ENCODE results near the gene CCDC148.

CCDC148 gene

GRCh38 chr2:158270536-158270935 lies 186.0 kb downstream of the CCDC148 start:
- Histone ChIP-seq H3K27me3 (ENCODE audit: control insufficient read depth, insufficient read depth, low read length) (no peaks in the 10 kb centered on the region), H3K4me3 (ENCODE audit: low read depth, low read length) (no peak overlapping the region), H3K4me1 (no peaks in the 10 kb centered on the region), H3K4me2 (ENCODE audit: low read length) (no peak overlapping the region), H2AFZ (no peak overlapping the region), H3K9me3 (ENCODE audit: control insufficient read depth, low read length) (no peaks in the 10 kb centered on the region), H3K9ac (no peak overlapping the region), H3K27ac (no peak overlapping the region), H3K36me3 (ENCODE audit: control insufficient read depth, insufficient read depth, low read length) (no peaks in the 10 kb centered on the region), H3K79me2 (no peaks in the 10 kb centered on the region)
- TF ChIP-seq CTCF (IDR thresholded peaks at IDR 0.05): no peak

GRCh38 chr2:158269143-158269542 lies 187.4 kb downstream of the CCDC148 start:
- Histone ChIP-seq H3K4me1 (no peaks in the 10 kb centered on the region), H3K4me2 (ENCODE audit: low read length) (no peak overlapping the region), H3K27ac (no peak overlapping the region), H3K9me3 (ENCODE audit: control insufficient read depth, low read length) (no peaks in the 10 kb centered on the region), H2AFZ (no peak overlapping the region), H3K79me2 (no peaks in the 10 kb centered on the region), H3K36me3 (ENCODE audit: control insufficient read depth, insufficient read depth, low read length) (no peaks in the 10 kb centered on the region), H3K9ac (no peak overlapping the region), H3K27me3 (ENCODE audit: control insufficient read depth, insufficient read depth, low read length) (no peaks in the 10 kb centered on the region), H3K4me3 (ENCODE audit: low read depth, low read length) (no peak overlapping the region)
- TF ChIP-seq CTCF (IDR thresholded peaks at IDR 0.05): no peak

GRCh38 chr2:158266111-158266510 lies 190.4 kb downstream of the CCDC148 start:
- H3K27ac ChIP-seq: no peak overlapping the region
- no peak overlapping the region for H2AFZ ChIP-seq
- no peaks in the 10 kb centered on the region for H3K79me2 ChIP-seq
- no peaks in the 10 kb centered on the region for H3K4me1 ChIP-seq
- H3K4me2 ChIP-seq (ENCODE audit: low read length): no peak overlapping the region
- H3K36me3 ChIP-seq (ENCODE audit: control insufficient read depth, insufficient read depth, low read length): no peaks in the 10 kb centered on the region
- no peak for TF ChIP-seq CTCF (IDR thresholded peaks at IDR 0.05)
- H3K4me3 ChIP-seq (ENCODE audit: low read depth, low read length): no peak overlapping the region
- H3K9me3 ChIP-seq (ENCODE audit: control insufficient read depth, low read length): no peaks in the 10 kb centered on the region
- no peaks in the 10 kb centered on the region for H3K27me3 ChIP-seq (ENCODE audit: control insufficient read depth, insufficient read depth, low read length)
- H3K9ac ChIP-seq: no peak overlapping the region

- no peak for TF ChIP-seq CTCF (IDR thresholded peaks at IDR 0.05)
- Histone ChIP-seq H3K36me3 (ENCODE audit: control insufficient read depth, insufficient read depth, low read length) (no peaks in the 10 kb centered on the region), H3K27me3 (ENCODE audit: control insufficient read depth, insufficient read depth, low read length) (no peaks in the 10 kb centered on the region), H3K9ac (no peak overlapping the region), H3K9me3 (ENCODE audit: control insufficient read depth, low read length) (no peaks in the 10 kb centered on the region), H2AFZ (no peak overlapping the region), H3K4me3 (ENCODE audit: low read depth, low read length) (no peak overlapping the region), H3K79me2 (no peaks in the 10 kb centered on the region), H3K27ac (no peak overlapping the region), H3K4me1 (no peaks in the 10 kb centered on the region), H3K4me2 (ENCODE audit: low read length) (no peak overlapping the region)
These were observed 201.3 kb downstream of the CCDC148 start for GRCh38 chr2:158255257-158255656.

GRCh38 chr2:158253170-158253569 lies 203.4 kb downstream of the CCDC148 start:
- Histone ChIP-seq H3K9me3 (ENCODE audit: control insufficient read depth, low read length) (no peaks in the 10 kb centered on the region), H3K27me3 (ENCODE audit: control insufficient read depth, insufficient read depth, low read length) (no peaks in the 10 kb centered on the region), H3K4me2 (ENCODE audit: low read length) (no peak overlapping the region), H3K79me2 (no peaks in the 10 kb centered on the region), H3K36me3 (ENCODE audit: control insufficient read depth, insufficient read depth, low read length) (no peaks in the 10 kb centered on the region), H2AFZ (no peak overlapping the region), H3K9ac (no peak overlapping the region), H3K4me3 (ENCODE audit: low read depth, low read length) (no peak overlapping the region), H3K4me1 (no peaks in the 10 kb centered on the region), H3K27ac (no peak overlapping the region)
- TF ChIP-seq CTCF (IDR thresholded peaks at IDR 0.05): no peak

Data from parathyroid adenoma (tissue), 2 donors.